Activated CD4-positive, alpha-beta memory T cell treated with anti-CD3 and anti-CD28 coated beads for 36 hours (primary cell): ENCODE results near the gene PCSK6. TPM values are rescaled to one million over a fixed set of nuclear protein-coding genes. Genes with fewer than 3 reads are reported as not detected.

Experiments
- CTCF ChIA-PET: fragments of 350-600 bp; sonication (Branson Sonifier 250); formaldehyde crosslinking; loops from one replicate; lab custom pipeline; 2021; ENCODE audit warnings: antibody characterized with exemption, inconsistent platforms; lab: Charles Lee
- POLR2A ChIA-PET: fragments of 350-600 bp; sonication (Branson Sonifier 250); formaldehyde crosslinking; loops from one replicate; lab custom pipeline; 2021; ENCODE audit warnings: antibody characterized with exemption; lab: Charles Lee
- DNase-seq: peaks from one replicate; pipeline ENCODE4 v3.0.0-alpha.2; 2020
- H3K27ac Mint-ChIP-seq: one replicate; pipeline ENCODE4 v1.8.0; 2021; ENCODE audit warnings: mixed read lengths
- H3K27me3 Mint-ChIP-seq: one replicate; pipeline ENCODE4 v1.8.0; 2021; ENCODE audit warnings: mixed read lengths
- H3K36me3 Mint-ChIP-seq: one replicate; pipeline ENCODE4 v1.8.0; 2021; ENCODE audit warnings: mixed read lengths
- H3K4me1 Mint-ChIP-seq: one replicate; pipeline ENCODE4 v1.8.0; 2021; ENCODE audit warnings: low read depth, mixed read lengths
- H3K4me3 Mint-ChIP-seq: one replicate; pipeline ENCODE4 v1.8.0; 2021; ENCODE audit warnings: mild to moderate bottlenecking, mixed read lengths
- H3K9me3 Mint-ChIP-seq: one replicate; pipeline ENCODE4 v1.8.0; 2021; ENCODE audit warnings: mixed read lengths
- intact Hi-C: fragments of 100-400 bp; cut with micrococcal nuclease; formaldehyde crosslinking; loops from one replicate; pipeline ENCODE4 v1.15.1; 2023
- total RNA-seq, 2 experiments: library from RNA; stranded (reverse); gene quantifications; one replicate each; pipeline ENCODE4 v1.2.3, GENCODE V29; 2021

PCSK6 gene
- total RNA-seq, 2 experiments from 2014 or later, result 0.24 to 0.58 TPM

DNA sequence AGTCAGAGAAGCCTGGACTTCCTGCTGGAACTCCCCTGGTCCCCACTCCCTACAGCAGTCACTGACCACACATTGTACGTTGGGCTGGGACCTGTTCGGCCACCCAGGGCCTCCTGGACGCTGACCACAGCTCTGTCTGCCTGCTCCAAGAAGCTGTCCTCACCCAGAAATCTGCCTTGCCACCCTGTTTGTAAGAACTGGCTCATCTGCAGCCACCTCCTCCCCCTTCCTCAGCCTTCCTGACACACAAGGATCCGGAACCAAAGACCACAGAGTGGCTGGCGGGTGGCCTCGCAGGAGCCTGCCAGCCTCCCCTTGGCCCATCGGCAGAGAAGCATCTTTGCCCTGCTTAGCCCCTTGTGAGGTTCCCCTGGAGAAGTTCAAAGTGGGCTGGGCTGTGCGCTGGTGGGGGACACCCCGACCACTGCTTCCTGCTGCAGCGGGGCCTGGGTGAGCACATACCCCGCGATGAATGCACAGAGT lies 91.9 kb downstream of the PCSK6 start:
- Mint-ChIP-seq H3K27ac (no peak overlapping the region), H3K9me3 (no peaks in the 10 kb centered on the region), H3K36me3 (no peaks in the 10 kb centered on the region), H3K27me3 (peaks cover 32% of the 10 kb centered on the region), H3K4me3 (no peak overlapping the region), H3K4me1 (no peaks in the 10 kb centered on the region)
- intact Hi-C loops, result no loop called here
- DNase-seq, result no peak
- ChIA-PET CTCF (no interaction called here), POLR2A (no interaction called here)

DNA sequence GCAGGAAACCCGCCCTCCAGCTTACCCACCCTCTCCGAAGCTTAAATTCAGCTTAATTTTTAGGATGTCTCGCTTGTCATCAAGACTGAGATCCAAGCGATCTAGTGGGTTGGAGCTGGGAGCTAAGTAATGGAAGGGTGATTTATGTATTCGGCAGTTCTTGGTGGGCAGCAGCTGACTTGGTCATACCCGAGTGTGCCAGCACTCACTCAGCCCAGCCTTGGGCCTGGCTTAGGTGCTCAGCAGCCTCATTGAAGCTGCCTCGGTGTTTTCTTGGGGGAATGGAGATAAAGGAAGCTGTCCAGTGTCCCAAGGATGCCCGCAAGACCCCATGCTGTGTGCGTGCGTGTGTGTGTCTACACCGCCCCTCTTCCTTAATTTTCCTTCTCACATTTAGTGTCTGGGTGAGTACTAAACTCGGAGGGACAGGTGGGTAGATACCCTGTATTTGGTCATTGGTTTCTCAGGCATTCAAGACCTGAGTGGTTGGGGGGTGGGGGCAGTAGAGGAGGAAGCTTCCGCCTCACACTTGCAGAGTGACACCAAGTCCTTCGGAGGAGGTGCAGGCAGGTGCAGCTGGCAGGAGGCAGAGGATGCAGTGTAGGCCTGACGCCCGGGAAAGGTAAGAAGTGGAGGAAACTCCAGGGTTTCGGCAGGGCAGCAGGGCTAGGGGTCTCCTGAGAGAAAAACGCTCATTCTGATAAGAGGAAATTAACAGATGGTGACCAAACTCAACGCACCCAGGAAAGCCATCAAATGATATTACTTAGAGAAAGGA lies 92.8 kb downstream of the PCSK6 start:
- no peak for DNase-seq
- POLR2A ChIA-PET, result no interaction called here
- no peaks in the 10 kb centered on the region for H3K9me3 Mint-ChIP-seq
- no peak overlapping the region for H3K4me3 Mint-ChIP-seq
- H3K27me3 Mint-ChIP-seq, result peaks cover 32% of the 10 kb centered on the region
- CTCF ChIA-PET, result interaction anchor here (0.7 kb wide), 1 partner anchor 245 kb away, joined by 3 read pairs; no protein-coding TSS in a partner anchor
- no peaks in the 10 kb centered on the region for H3K4me1 Mint-ChIP-seq
- intact Hi-C loops, result no loop called here
- H3K36me3 Mint-ChIP-seq, result no peaks in the 10 kb centered on the region
- no peak overlapping the region for H3K27ac Mint-ChIP-seq

DNA sequence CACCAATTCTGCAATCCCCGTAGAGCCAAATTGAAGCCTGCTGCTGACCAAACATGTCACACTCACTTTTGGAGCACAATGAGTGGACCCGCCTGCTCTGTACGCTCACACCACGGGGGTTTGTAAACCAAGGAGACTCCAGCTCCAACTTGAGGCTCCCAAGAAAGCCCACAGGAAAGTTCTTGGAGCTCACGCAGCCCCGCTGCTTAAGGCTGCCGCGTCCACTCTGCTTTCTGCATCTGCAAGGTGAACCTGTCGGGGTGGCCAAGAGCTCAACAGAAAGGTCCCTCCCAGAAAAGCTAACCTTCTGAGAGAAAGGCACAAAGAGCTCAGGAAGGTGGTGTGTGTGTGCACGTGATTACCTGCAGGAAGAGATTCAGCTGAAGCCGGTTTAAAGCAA lies 94.9 kb downstream of the PCSK6 start:
- POLR2A ChIA-PET, result no interaction called here
- CTCF ChIA-PET, result interaction anchor here (0.8 kb wide), 1 partner anchor 23 kb away, joined by 3 read pairs; no protein-coding TSS in a partner anchor

DNA sequence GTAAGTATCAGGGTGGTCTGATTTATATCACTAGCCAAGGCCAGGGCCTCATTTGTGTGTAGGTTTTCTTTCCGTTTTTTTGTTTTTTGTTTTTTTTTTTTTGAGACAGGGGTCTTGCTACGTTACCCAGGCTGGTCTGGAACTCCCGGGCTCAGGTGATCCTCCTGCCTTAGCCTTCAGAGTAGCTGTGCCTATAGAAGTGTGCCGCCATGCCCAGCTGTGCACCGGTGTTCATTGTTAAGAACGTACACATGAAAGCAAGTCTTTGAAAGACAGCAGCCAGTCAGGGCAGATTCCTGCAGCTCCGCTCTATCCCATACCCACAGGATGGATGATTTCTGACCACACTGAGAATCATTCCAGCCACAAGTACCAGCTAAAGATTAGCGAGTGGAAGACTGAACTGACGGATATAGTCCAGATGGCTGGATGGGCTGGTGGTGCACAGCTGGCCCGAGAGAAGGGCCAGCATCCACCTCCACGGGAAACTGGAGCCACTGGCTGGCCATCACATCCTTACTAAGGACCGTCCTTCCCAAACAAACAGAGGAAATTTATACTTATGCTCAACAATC lies 95.4 kb downstream of the PCSK6 start:
- no peak overlapping the region for H3K4me3 Mint-ChIP-seq
- DNase-seq, result no peak
- H3K36me3 Mint-ChIP-seq, result no peaks in the 10 kb centered on the region
- H3K27ac Mint-ChIP-seq, result no peak overlapping the region
- intact Hi-C loops, result no loop called here
- no peaks in the 10 kb centered on the region for H3K9me3 Mint-ChIP-seq
- H3K4me1 Mint-ChIP-seq, result no peaks in the 10 kb centered on the region
- CTCF ChIA-PET, result interaction anchor here (0.8 to 1.0 kb wide), 2 partner anchors 22 to 386 kb away, joined by 3 read pairs; no protein-coding TSS in a partner anchor
- POLR2A ChIA-PET, result no interaction called here
- H3K27me3 Mint-ChIP-seq, result peaks cover 28% of the 10 kb centered on the region

More for the DNA sequence above, 94.9 kb downstream of the PCSK6 start:
- H3K36me3 Mint-ChIP-seq, result no peaks in the 10 kb centered on the region
- no peak overlapping the region for H3K27ac Mint-ChIP-seq
- intact Hi-C loops, result no loop called here
- no peaks in the 10 kb centered on the region for H3K4me1 Mint-ChIP-seq
- H3K4me3 Mint-ChIP-seq, result no peak overlapping the region
- peaks cover 30% of the 10 kb centered on the region for H3K27me3 Mint-ChIP-seq
- H3K9me3 Mint-ChIP-seq, result no peaks in the 10 kb centered on the region
- DNase-seq, result no peak

GRCh38 chr15:101393172-101393571 lies 96.3 kb downstream of the PCSK6 start:
- intact Hi-C loops, result no loop called here
- Mint-ChIP-seq H3K27me3 (peaks cover 25% of the 10 kb centered on the region), H3K27ac (no peak overlapping the region), H3K9me3 (no peaks in the 10 kb centered on the region), H3K4me3 (no peak overlapping the region), H3K36me3 (no peaks in the 10 kb centered on the region), H3K4me1 (no peaks in the 10 kb centered on the region)
- ChIA-PET POLR2A (no interaction called here), CTCF (interaction anchor here (1.0 kb wide), 1 partner anchor 385 kb away, joined by 3 read pairs; no protein-coding TSS in a partner anchor)
- no peak for DNase-seq

- Mint-ChIP-seq H3K4me1 (no peaks in the 10 kb centered on the region), H3K27me3 (peaks cover 16% of the 10 kb centered on the region), H3K9me3 (no peaks in the 10 kb centered on the region), H3K27ac (no peak overlapping the region), H3K4me3 (no peak overlapping the region), H3K36me3 (no peaks in the 10 kb centered on the region)
- DNase-seq, result no peak
- CTCF ChIA-PET, result no interaction called here
- intact Hi-C loops, result no loop called here
- POLR2A ChIA-PET, result no interaction called here
Measured at GRCh38 chr15:101391981-101392640, 97.4 kb downstream of the PCSK6 start.

DNA sequence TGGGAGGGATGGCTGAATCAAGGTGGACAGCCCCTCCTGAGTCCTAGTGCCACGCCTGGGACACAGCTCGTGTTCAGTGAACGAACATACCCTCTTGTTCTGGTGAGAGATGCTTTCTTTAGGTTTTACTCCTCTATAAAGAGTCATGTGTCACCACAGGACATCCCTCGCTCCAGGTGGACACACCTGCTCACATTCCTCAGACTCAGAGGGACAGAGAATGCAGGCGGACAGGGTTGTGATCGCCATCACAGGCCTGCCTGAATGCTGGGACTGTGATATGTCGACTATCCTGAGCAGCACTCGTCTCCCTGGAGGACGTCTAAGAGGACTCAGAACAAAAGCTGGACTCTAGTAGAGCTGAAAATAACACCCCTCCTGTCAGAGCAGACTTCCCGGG lies 98.1 kb downstream of the PCSK6 start:
- H3K4me1 Mint-ChIP-seq, result no peaks in the 10 kb centered on the region
- H3K27ac Mint-ChIP-seq, result no peak overlapping the region
- no peaks in the 10 kb centered on the region for H3K36me3 Mint-ChIP-seq
- no peaks in the 10 kb centered on the region for H3K9me3 Mint-ChIP-seq
- POLR2A ChIA-PET, result no interaction called here
- CTCF ChIA-PET, result no interaction called here
- no peak for DNase-seq
- intact Hi-C loops, result no loop called here
- peaks cover 16% of the 10 kb centered on the region for H3K27me3 Mint-ChIP-seq
- no peak overlapping the region for H3K4me3 Mint-ChIP-seq

GRCh38 chr15:101390462-101390861 lies 99.0 kb downstream of the PCSK6 start:
- Mint-ChIP-seq H3K27ac (no peak overlapping the region), H3K4me1 (no peaks in the 10 kb centered on the region), H3K9me3 (no peaks in the 10 kb centered on the region), H3K36me3 (no peaks in the 10 kb centered on the region), H3K27me3 (peaks cover 9% of the 10 kb centered on the region), H3K4me3 (no peak overlapping the region)
- DNase-seq, result no peak
- POLR2A ChIA-PET, result no interaction called here
- CTCF ChIA-PET, result no interaction called here
- intact Hi-C loops, result no loop called here

DNA sequence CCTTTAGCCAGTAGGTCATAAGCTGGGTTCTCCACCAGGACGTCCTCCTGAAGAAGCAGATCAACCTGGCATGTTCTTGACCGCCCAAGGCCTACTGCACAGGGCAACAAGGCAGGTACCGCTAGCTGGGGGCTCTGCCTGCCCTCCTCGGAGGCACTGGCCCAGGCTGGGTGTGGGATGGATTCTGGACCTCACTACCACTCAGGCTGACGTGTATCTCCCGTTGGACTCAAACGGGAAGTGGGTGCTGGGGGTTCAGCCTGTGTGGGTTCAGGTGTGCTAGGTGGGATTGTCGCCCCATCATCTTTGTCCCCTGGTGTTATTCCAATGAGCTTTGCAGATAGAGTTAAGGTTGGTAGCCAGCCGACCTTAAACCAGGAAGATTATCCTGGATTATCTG lies 99.4 kb downstream of the PCSK6 start:
- no peak for DNase-seq
- H3K9me3 Mint-ChIP-seq, result no peaks in the 10 kb centered on the region
- POLR2A ChIA-PET, result no interaction called here
- no peak overlapping the region for H3K27ac Mint-ChIP-seq
- intact Hi-C loops, result no loop called here
- H3K4me3 Mint-ChIP-seq, result no peak overlapping the region
- peaks cover 9% of the 10 kb centered on the region for H3K27me3 Mint-ChIP-seq
- no peaks in the 10 kb centered on the region for H3K36me3 Mint-ChIP-seq
- CTCF ChIA-PET, result no interaction called here
- H3K4me1 Mint-ChIP-seq, result no peaks in the 10 kb centered on the region

DNA sequence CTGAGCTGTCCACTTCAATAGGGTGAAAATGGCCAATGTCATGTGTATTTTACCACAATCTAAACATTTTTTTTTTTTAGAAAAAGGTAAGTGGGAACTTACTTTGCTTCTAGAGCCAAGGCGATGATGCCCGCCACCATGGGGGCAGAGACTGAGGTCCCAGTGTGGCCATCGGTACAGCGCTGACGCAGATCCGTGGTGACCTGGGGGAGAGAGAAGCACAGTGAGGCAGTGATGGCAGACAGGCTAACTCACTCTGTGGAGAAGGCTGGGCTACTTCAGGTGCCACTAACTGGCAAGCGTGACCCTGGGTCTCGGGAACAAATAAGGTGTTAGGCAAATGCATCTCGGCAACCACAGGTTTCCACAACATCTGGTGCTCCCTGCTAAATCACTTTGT lies 100.1 kb downstream of the PCSK6 start:
- intact Hi-C loops, result no loop called here
- peaks cover 6% of the 10 kb centered on the region for H3K27me3 Mint-ChIP-seq

GRCh38 chr15:101388046-101388445 lies 101.5 kb downstream of the PCSK6 start:
- Mint-ChIP-seq H3K4me3 (no peak overlapping the region), H3K36me3 (no peaks in the 10 kb centered on the region), H3K9me3 (no peaks in the 10 kb centered on the region), H3K4me1 (no peaks in the 10 kb centered on the region), H3K27me3 (peaks cover 2% of the 10 kb centered on the region), H3K27ac (no peak overlapping the region)
- POLR2A ChIA-PET, result no interaction called here
- CTCF ChIA-PET, result no interaction called here
- intact Hi-C loops, result no loop called here
- DNase-seq, result no peak

More for the DNA sequence above, 100.1 kb downstream of the PCSK6 start:
- Mint-ChIP-seq H3K27ac (no peak overlapping the region), H3K9me3 (no peaks in the 10 kb centered on the region), H3K4me3 (no peak overlapping the region), H3K36me3 (no peaks in the 10 kb centered on the region), H3K4me1 (no peaks in the 10 kb centered on the region)
- ChIA-PET CTCF (no interaction called here), POLR2A (no interaction called here)
- DNase-seq, result no peak

DNA sequence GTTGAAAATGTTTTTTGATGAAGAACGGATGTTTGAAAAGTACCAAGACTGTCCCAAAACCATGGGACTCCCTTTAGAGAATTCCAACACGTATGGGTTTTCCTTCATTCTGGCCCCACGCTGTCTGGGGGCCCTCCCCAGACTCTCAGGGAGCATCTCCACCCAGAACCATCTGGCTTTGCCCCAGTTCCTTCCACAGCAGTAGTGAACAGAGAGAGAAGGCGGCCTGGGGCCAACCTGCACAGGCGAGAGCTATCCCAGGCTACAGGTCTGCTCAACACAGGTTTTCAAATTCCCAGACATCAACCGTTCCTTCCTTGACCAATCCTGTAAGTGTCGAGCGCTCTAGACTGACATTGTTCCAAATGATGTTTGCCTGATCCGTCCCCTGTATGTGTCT lies 101.9 kb downstream of the PCSK6 start:
- H3K36me3 Mint-ChIP-seq, result no peaks in the 10 kb centered on the region
- intact Hi-C loops, result no loop called here
- ChIA-PET POLR2A (no interaction called here), CTCF (no interaction called here)
- H3K4me1 Mint-ChIP-seq, result no peaks in the 10 kb centered on the region
- no peak overlapping the region for H3K27ac Mint-ChIP-seq
- peaks cover 2% of the 10 kb centered on the region for H3K27me3 Mint-ChIP-seq
- no peak for DNase-seq
- H3K4me3 Mint-ChIP-seq, result no peak overlapping the region
- H3K9me3 Mint-ChIP-seq, result no peaks in the 10 kb centered on the region
